ENCODE results near the gene PHOX2A.

PHOX2A gene

DNA sequence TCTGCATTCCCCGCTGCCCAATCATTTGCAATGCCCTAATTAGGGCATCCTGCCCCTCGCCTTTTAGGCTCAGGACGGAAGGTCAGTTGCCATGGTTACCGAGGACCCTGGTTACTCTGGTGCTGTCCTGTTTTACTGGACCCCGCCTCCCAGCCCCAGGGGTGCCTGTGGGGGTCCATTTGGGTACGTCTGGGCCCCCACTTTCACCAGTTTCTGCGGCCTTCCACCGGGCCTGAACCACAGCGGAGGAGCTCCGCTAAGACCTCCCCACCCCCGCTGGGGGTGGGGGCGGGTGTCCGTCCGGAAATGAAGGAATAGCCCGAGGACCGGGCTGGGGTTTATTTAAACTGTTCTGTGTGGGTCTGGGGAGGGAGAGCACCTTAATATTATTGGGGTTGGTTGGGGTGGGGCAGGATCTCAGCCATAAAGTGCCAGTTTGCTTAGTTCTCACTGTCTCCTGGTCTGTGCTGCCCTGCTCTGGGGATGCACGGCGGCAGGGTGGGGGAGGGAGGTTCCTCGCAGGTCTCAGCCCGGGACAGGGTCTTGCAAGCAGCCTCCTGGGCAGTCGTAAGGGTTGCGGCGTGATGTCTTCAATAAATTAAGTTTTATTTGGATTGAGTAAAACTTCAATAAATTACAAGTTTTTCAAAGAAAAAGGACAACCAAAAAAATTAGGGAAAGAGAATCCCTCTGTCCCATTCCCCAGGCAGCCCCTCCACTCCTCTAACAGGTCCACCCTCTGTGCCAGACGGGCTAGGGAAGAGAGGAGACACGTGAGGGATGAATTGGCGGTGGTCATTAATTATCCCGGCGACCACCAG, 5.3 kb downstream of the PHOX2A start:
- peak overlapping the region; percentile 67 for H3K9ac ChIP-seq (ENCODE audit: low read length)
- no peak overlapping the region for H3K4me3 ChIP-seq (ENCODE audit: low read length)
- peaks cover 9% of the 10 kb centered on the region for H3K4me1 ChIP-seq (ENCODE audit: control insufficient read depth, insufficient read depth, low read length)
- H3K9me3 ChIP-seq (ENCODE audit: control insufficient read depth, low read length): no peaks in the 10 kb centered on the region
- no peak for DNase-seq (ENCODE audit: low read depth)
- peaks cover 21% of the 10 kb centered on the region for H3K27me3 ChIP-seq (replicated peaks; ENCODE audit: control insufficient read depth, insufficient read depth, low read length)
- H3K36me3 ChIP-seq (ENCODE audit: control insufficient read depth, insufficient read depth, low read length, severe bottlenecking): peaks cover 48% of the 10 kb centered on the region

DNA sequence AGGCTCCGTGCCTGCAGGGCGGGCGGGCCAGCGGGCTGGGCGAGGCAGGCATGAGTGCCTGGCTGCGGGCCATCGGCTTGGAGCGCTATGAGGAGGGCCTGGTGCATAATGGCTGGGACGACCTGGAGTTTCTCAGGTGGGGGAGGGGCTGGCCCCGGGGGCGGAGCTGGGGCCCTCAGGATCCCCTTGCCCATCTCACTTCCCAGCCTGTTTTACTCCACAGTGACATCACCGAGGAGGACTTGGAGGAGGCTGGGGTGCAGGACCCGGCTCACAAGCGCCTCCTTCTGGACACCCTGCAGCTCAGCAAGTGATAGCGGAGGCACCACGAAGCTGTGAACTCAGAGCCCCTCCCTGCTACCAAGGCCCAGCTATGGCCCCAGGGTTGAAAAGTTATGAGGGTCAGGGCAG, 5.9 kb downstream of the PHOX2A start:
- peak; percentile 64 for DNase-seq (ENCODE audit: low read depth)
- H3K9ac ChIP-seq (ENCODE audit: low read length): no peak overlapping the region
- peaks cover 15% of the 10 kb centered on the region for H3K27me3 ChIP-seq (replicated peaks; ENCODE audit: control insufficient read depth, insufficient read depth, low read length)
- no peaks in the 10 kb centered on the region for H3K9me3 ChIP-seq (ENCODE audit: control insufficient read depth, low read length)
- peaks cover 54% of the 10 kb centered on the region for H3K36me3 ChIP-seq (ENCODE audit: control insufficient read depth, insufficient read depth, low read length, severe bottlenecking)
- H3K4me1 ChIP-seq (ENCODE audit: control insufficient read depth, insufficient read depth, low read length): peaks cover 9% of the 10 kb centered on the region
- no peak overlapping the region for H3K4me3 ChIP-seq (ENCODE audit: low read length)

DNA sequence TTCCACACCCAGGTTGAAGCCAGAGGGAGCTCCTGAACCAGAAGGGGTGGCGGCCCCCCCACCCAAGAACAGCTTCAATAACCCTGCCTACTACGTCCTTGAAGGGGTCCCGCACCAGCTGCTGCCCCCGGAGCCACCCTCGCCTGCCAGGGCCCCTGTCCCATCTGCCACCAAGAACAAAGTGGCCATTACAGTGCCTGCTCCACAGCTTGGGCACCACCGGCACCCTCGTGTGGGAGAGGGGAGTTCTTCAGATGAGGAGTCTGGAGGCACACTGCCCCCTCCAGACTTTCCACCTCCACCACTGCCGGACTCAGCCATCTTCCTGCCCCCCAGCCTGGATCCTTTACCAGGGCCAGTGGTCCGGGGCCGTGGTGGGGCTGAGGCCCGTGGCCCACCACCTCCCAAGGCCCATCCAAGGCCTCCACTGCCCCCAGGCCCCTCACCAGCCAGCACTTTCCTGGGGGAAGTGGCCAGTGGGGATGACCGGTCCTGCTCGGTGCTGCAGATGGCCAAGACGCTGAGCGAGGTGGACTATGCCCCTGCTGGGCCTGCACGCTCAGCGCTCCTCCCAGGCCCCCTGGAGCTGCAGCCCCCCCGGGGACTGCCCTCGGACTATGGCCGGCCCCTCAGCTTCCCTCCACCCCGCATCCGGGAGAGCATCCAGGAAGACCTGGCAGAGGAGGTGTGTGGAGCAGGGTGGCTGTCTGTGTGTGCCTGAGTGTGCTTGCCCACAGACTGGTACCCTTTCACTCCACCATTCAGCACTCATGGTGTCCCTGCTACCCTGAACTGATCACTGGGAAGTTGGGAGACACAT, 6.7 kb downstream of the PHOX2A start:
- no peak overlapping the region for H3K4me3 ChIP-seq (ENCODE audit: low read length)
- H3K4me1 ChIP-seq (ENCODE audit: control insufficient read depth, insufficient read depth, low read length): peaks cover 9% of the 10 kb centered on the region
- H3K27me3 ChIP-seq (replicated peaks; ENCODE audit: control insufficient read depth, insufficient read depth, low read length): peaks cover 11% of the 10 kb centered on the region
- no peak for DNase-seq (ENCODE audit: low read depth)
- no peak overlapping the region for H3K9ac ChIP-seq (ENCODE audit: low read length)
- peaks cover 62% of the 10 kb centered on the region for H3K36me3 ChIP-seq (ENCODE audit: control insufficient read depth, insufficient read depth, low read length, severe bottlenecking)
- no peaks in the 10 kb centered on the region for H3K9me3 ChIP-seq (ENCODE audit: control insufficient read depth, low read length)

DNA sequence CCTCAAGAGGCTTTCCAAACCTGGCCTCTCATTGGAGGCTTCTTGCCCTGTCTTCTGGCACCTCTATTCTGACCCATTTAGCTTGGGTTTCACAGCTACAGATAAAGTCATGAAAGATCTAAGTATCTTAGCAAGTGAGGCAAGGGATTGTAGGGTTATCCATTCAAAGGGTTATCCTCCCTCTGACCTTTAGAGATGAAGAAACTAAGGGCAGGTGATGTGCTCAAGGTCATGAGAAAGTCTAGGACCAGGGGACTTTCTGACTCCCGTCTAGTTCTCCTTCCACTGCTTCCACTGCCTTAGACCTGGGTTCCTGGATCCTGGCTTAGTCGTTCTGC, 7.2 kb downstream of the PHOX2A start:
- Histone ChIP-seq H3K36me3 (ENCODE audit: control insufficient read depth, insufficient read depth, low read length, severe bottlenecking) (peaks cover 67% of the 10 kb centered on the region), H3K27me3 (replicated peaks; ENCODE audit: control insufficient read depth, insufficient read depth, low read length) (peaks cover 6% of the 10 kb centered on the region), H3K9ac (ENCODE audit: low read length) (no peak overlapping the region), H3K4me1 (ENCODE audit: control insufficient read depth, insufficient read depth, low read length) (peaks cover 9% of the 10 kb centered on the region), H3K9me3 (ENCODE audit: control insufficient read depth, low read length) (no peaks in the 10 kb centered on the region), H3K4me3 (ENCODE audit: low read length) (no peak overlapping the region)
- DNase-seq (ENCODE audit: low read depth): no peak

DNA sequence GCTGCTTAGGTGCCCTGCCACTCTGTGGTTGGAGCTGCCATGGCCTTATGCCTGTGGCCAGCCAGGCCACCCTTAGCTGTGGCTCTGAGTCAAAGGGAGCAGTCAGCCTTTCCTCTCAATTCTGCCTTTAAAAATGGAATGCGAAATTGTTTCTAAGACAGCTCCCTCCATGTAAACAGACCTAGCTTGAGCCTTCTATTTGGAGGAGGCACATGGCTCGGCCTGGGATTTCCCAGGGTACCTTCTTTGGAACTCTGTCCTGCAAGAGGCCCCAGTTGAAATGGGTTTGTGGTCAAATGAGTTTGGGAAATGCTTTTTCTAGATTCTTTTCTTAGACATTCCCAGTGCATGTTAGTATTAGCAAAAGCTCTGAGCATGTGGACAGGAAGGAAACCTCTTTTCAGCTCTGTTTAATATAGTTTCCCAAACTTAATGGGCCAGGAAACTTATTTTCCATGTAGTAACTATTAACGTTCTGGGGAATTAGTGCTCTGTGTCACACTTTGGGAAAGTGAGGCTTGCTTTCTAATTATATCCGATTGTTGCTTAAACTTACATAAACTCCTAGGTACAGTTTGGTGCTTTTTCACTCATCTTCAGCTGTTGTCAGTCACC, 7.8 kb downstream of the PHOX2A start:
- H3K4me3 ChIP-seq (ENCODE audit: low read length): no peak overlapping the region
- DNase-seq (ENCODE audit: low read depth): no peak
- no peaks in the 10 kb centered on the region for H3K9me3 ChIP-seq (ENCODE audit: control insufficient read depth, low read length)
- H3K27me3 ChIP-seq (replicated peaks; ENCODE audit: control insufficient read depth, insufficient read depth, low read length): peaks cover 6% of the 10 kb centered on the region
- H3K4me1 ChIP-seq (ENCODE audit: control insufficient read depth, insufficient read depth, low read length): peaks cover 9% of the 10 kb centered on the region
- H3K36me3 ChIP-seq (ENCODE audit: control insufficient read depth, insufficient read depth, low read length, severe bottlenecking): peaks cover 73% of the 10 kb centered on the region
- no peak overlapping the region for H3K9ac ChIP-seq (ENCODE audit: low read length)

DNA sequence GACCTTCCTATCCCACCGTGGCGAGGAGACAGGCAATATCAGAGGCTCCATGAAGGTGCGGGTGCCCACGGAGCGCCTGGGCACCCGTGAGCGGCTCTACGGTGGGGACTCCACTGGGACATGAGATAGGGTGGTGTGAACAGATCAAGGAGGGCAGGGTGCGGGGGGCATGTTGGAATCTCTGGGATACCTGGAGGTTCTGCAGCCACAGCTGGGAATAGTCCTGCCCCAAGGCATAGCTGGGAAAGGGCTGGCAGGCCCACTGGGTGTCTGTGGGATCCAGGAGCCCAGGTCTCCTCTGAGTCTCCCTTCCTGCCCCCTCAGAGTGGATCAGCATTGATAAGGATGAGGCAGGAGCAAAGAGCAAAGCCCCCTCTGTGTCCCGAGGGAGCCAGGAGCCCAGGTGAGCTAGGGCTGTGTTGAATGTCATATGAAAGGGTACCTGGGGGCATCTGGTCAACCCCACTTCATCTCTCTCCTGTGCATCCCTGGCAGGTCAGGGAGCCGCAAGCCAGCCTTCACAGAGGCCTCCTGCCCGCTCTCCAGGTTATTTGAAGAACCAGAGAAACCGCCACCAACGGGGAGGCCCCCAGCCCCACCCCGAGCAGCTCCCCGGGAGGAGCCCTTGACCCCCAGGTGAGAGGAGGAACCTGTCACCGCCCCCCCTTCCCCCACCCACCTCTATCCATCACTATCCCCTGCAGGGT, 8.5 kb downstream of the PHOX2A start:
- Histone ChIP-seq H3K4me3 (ENCODE audit: low read length) (no peak overlapping the region), H3K9ac (ENCODE audit: low read length) (no peak overlapping the region), H3K9me3 (ENCODE audit: control insufficient read depth, low read length) (no peaks in the 10 kb centered on the region), H3K27me3 (replicated peaks; ENCODE audit: control insufficient read depth, insufficient read depth, low read length) (peaks cover under 1% of the 10 kb centered on the region), H3K4me1 (ENCODE audit: control insufficient read depth, insufficient read depth, low read length) (peaks cover 9% of the 10 kb centered on the region), H3K36me3 (ENCODE audit: control insufficient read depth, insufficient read depth, low read length, severe bottlenecking) (peaks cover 80% of the 10 kb centered on the region)
- DNase-seq (ENCODE audit: low read depth): no peak

DNA sequence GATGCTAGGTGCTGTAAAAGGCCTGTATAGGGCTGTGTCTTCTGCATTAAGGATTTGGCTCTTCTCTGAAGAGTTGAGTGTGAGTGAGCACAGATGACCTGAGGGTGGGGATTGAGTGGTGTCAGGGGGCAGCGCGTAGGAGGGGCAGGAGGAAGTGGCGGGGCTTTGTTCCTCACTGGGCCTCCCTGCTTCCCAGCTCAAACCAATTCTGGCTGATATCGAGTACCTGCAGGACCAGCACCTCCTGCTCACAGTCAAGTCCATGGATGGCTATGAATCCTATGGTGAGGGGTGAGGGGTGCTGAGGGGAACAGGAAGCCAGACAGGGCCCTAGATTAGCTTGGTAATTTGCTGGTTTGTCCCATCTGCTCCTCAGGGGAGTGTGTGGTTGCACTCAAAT, 9.1 kb downstream of the PHOX2A start:
- H3K9ac ChIP-seq (ENCODE audit: low read length): no peak overlapping the region
- peaks cover 86% of the 10 kb centered on the region for H3K36me3 ChIP-seq (ENCODE audit: control insufficient read depth, insufficient read depth, low read length, severe bottlenecking)
- peaks cover 5% of the 10 kb centered on the region for H3K4me1 ChIP-seq (ENCODE audit: control insufficient read depth, insufficient read depth, low read length)
- no peak for DNase-seq (ENCODE audit: low read depth)
- no peaks in the 10 kb centered on the region for H3K27me3 ChIP-seq (replicated peaks; ENCODE audit: control insufficient read depth, insufficient read depth, low read length)
- no peaks in the 10 kb centered on the region for H3K9me3 ChIP-seq (ENCODE audit: control insufficient read depth, low read length)
- no peak overlapping the region for H3K4me3 ChIP-seq (ENCODE audit: low read length)

DNA sequence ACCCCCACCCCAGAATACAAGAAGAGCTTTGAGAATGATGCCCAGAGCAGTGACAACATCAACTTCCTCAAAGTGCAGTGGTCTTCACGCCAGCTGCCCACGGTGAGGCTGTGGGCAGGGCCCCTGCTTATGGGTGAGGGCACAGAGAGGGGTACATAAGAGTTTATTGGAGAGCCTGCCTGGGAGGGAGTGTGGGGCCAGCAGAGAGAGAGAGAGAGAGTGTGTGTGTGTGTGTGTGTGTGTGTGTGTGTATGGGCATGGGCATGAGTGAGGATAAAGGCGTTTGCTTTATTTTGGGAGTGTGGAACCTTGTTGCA, 9.5 kb downstream of the PHOX2A start:
- DNase-seq (ENCODE audit: low read depth): no peak
- no peak overlapping the region for H3K9ac ChIP-seq (ENCODE audit: low read length)
- peaks cover 90% of the 10 kb centered on the region for H3K36me3 ChIP-seq (ENCODE audit: control insufficient read depth, insufficient read depth, low read length, severe bottlenecking)
- no peaks in the 10 kb centered on the region for H3K9me3 ChIP-seq (ENCODE audit: control insufficient read depth, low read length)
- no peak overlapping the region for H3K4me3 ChIP-seq (ENCODE audit: low read length)
- H3K4me1 ChIP-seq (ENCODE audit: control insufficient read depth, insufficient read depth, low read length): peaks cover 4% of the 10 kb centered on the region
- no peaks in the 10 kb centered on the region for H3K27me3 ChIP-seq (replicated peaks; ENCODE audit: control insufficient read depth, insufficient read depth, low read length)

DNA sequence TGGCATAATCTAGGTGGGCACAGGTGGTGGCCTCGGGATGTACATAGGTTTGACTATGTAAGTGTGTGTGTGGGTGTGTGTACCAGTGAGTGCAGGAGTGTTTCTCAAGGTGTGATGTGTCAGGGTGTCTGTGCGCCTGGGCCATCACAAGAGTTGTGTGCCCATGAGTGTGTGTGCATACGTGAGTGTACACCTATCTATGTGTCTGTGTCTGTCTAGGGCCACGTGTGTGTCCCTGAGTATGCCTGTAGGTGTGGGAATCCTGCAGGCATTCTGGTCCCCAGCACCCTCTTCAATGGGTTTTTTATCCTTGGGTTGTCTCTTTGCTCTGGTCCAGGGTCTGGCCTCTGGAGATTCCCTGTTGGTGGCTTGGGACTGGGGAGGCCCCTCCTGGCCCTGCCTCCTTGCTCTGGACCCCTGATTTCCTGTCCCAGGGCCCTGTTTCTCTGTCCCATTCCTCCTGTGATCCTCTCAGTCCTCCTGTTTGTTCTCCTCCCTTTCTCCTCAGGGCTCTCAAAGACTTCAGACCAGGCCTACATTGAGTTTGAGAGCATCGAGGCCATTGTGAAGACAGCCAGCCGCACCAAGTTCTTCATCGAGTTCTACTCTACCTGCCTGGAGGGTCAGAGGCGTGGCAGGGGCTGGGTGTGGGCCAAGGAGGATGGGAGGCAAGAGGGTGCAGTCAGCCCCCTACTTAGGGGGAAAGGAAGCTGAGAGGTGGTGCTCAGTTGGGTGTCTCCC, 10.0 kb downstream of the PHOX2A start:
- H3K36me3 ChIP-seq (ENCODE audit: control insufficient read depth, insufficient read depth, low read length, severe bottlenecking): peaks cover 95% of the 10 kb centered on the region

DNA sequence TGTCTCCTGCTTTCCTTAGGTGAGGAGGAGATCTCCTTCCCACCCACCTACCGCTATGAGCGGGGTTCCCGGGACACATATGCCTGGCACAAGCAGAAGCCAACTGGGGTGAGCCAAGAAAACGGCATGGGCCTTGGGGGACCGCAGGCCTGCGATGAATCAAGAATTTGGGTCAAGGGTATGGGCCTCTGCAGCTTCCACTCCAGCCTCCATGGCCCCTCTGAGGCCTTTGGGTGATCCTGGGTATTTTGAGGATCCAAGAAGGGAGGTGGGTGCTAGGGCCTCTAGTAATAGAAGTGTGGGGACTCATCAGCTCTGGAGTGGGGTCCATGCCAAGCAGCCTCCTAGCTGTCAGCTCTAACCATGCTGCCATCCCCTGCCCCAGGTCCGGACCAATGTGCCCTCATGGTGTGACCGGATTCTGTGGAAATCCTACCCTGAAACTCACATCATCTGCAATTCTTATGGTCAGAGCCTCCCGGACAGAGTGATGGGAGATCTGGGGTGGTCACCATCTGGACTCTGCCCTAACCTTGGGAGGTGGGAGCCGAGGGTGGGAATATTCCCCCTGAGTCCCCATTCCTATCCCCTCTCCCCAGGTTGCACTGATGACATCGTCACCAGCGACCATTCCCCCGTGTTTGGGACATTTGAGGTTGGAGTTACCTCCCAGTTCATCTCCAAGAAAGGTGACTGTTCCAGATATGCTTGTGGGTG, 10.8 kb downstream of the PHOX2A start:
- H3K4me3 ChIP-seq (ENCODE audit: low read length): no peak overlapping the region
- no peaks in the 10 kb centered on the region for H3K4me1 ChIP-seq (ENCODE audit: control insufficient read depth, insufficient read depth, low read length)
- DNase-seq (ENCODE audit: low read depth): no peak
- H3K9me3 ChIP-seq (ENCODE audit: control insufficient read depth, low read length): no peaks in the 10 kb centered on the region
- no peaks in the 10 kb centered on the region for H3K27me3 ChIP-seq (replicated peaks; ENCODE audit: control insufficient read depth, insufficient read depth, low read length)
- no peak overlapping the region for H3K9ac ChIP-seq (ENCODE audit: low read length)
- peaks cover 98% of the 10 kb centered on the region for H3K36me3 ChIP-seq (ENCODE audit: control insufficient read depth, insufficient read depth, low read length, severe bottlenecking)

More for the DNA sequence above, 10.0 kb downstream of the PHOX2A start:
- H3K4me1 ChIP-seq (ENCODE audit: control insufficient read depth, insufficient read depth, low read length): no peaks in the 10 kb centered on the region
- no peaks in the 10 kb centered on the region for H3K9me3 ChIP-seq (ENCODE audit: control insufficient read depth, low read length)
- H3K9ac ChIP-seq (ENCODE audit: low read length): no peak overlapping the region
- H3K4me3 ChIP-seq (ENCODE audit: low read length): no peak overlapping the region
- no peaks in the 10 kb centered on the region for H3K27me3 ChIP-seq (replicated peaks; ENCODE audit: control insufficient read depth, insufficient read depth, low read length)
- no peak for DNase-seq (ENCODE audit: low read depth)
